Smooth muscle cell (in vitro differentiated cells): Measurements from ENCODE around the gene CFAP77. TPM values are rescaled to one million over a fixed set of nuclear protein-coding genes. Genes with fewer than 3 reads are reported as not detected.

Experiments
- DNase-seq: peaks from one replicate; lab custom pipeline; 2025; ENCODE audit not compliant: unreplicated experiment; lab: John Stamatoyannopoulos, UW
- H2AFZ ChIP-seq: fragments of 200-600 bp; sonication (generic); 2 replicates; pipeline ENCODE4 v1.6.0; 2016; ENCODE audit warnings: antibody characterized with exemption, low read depth, mild to moderate bottlenecking
- H3F3A ChIP-seq: fragments of 200-600 bp; sonication (generic); 2 replicates; pipeline ENCODE4 v1.6.0; 2017; ENCODE audit warnings: antibody characterized with exemption, low read depth
- H3K27ac ChIP-seq: fragments of 200-600 bp; sonication (generic); 2 replicates; pipeline ENCODE4 v1.5.1; 2016; ENCODE audit warnings: low read depth, mild to moderate bottlenecking
- H3K27me3 ChIP-seq: fragments of 200-600 bp; sonication (generic); 2 replicates; pipeline ENCODE4 v1.6.1; 2016; ENCODE audit warnings: low read depth, mild to moderate bottlenecking
- H3K36me3 ChIP-seq: fragments of 200-600 bp; sonication (generic); 2 replicates; pipeline ENCODE4 v1.5.1; 2016; ENCODE audit warnings: low read depth
- H3K4me1 ChIP-seq: fragments of 200-600 bp; sonication (generic); 2 replicates; pipeline ENCODE4 v1.5.1; 2016; ENCODE audit warnings: low read depth
- H3K4me2 ChIP-seq: fragments of 200-600 bp; sonication (generic); 2 replicates; pipeline ENCODE4 v1.6.0; 2016; ENCODE audit warnings: mild to moderate bottlenecking
- H3K4me3 ChIP-seq: fragments of 200-600 bp; sonication (generic); 2 replicates; pipeline ENCODE4 v1.5.1; 2016; ENCODE audit warnings: mild to moderate bottlenecking
- H3K79me2 ChIP-seq: fragments of 200-600 bp; sonication (generic); 2 replicates; pipeline ENCODE4 v1.6.0; 2016; ENCODE audit warnings: low read depth, mild to moderate bottlenecking
- H3K9ac ChIP-seq: fragments of 200-600 bp; sonication (generic); 2 replicates; pipeline ENCODE4 v1.6.0; 2016; ENCODE audit warnings: low read depth
- H3K9me3 ChIP-seq: fragments of 200-600 bp; sonication (generic); replicated peaks from 2 replicates; pipeline ENCODE4 v1.5.1; 2016; ENCODE audit warnings: low read depth
- H4K20me1 ChIP-seq: fragments of 200-600 bp; sonication (generic); 2 replicates; pipeline ENCODE4 v1.6.0; 2016; ENCODE audit warnings: low read depth
- WGBS: methylation state at CpG from one replicate; pipeline ENCODE4 v1.1.7; 2016; ENCODE audit warnings: low lambda C conversion rate; 5-methylcytosine and 5-hydroxymethylcytosine counted together
- polyA plus RNA-seq: library from polyadenylated mRNA; unstranded; fragments of >200 nt; fragmentation: Nextera tagmentation; extraction: Ambion mirVana; gene quantifications from 2 replicates; pipeline ENCODE4 v1.2.1, GENCODE V29; 2016
- total RNA-seq: library from RNA; depleted of rRNA; stranded (reverse); fragments of >200 nt; gene quantifications from 2 replicates; pipeline ENCODE4 v1.2.3, GENCODE V29; 2014
- TF ChIP-seq, protein P1 (sequence below): fragments of 200-600 bp; sonication (generic); IDR thresholded peaks from 2 replicates; pipeline ENCODE4 v1.5.1; 2017; ENCODE audit warnings: borderline replicate concordance, mild to moderate bottlenecking, antibody characterized with exemption; ENCODE audit not compliant: insufficient read depth, poor library complexity, severe bottlenecking

The CFAP77 gene
- total and polyA plus RNA-seq, 2 experiments from 2014 or later, result 0.31 TPM; not detected in 1

DNA sequence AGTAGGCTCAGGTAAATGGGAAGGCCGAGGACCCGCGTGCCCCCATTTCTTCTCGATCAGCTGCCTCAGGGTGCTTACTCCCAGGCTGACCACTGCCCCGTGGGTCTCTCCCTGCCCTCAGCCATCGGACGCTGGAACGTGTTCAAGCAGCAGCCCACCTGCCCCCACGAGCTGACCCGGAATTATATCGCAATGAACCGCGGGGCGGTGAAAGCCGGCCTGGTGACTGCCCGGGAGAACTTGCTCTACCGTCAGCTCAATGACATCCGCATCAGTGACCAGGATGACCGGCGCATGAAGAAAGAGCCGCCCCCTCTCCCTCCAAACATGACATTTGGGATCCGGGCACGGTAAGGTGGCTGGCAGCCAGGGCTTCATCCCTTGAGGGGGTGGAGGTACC lies 89.2 kb downstream of the CFAP77 start:
- Histone ChIP-seq H3F3A (no peaks in the 10 kb centered on the region), H4K20me1 (no peaks in the 10 kb centered on the region), H3K27me3 (peaks cover 14% of the 10 kb centered on the region), H3K9me3 (no peaks in the 10 kb centered on the region), H3K79me2 (no peaks in the 10 kb centered on the region), H2AFZ (no peak overlapping the region), H3K9ac (no peak overlapping the region), H3K27ac (no peak overlapping the region), H3K4me3 (no peak overlapping the region), H3K36me3 (no peaks in the 10 kb centered on the region), H3K4me2 (no peak overlapping the region), H3K4me1 (no peaks in the 10 kb centered on the region)
- DNase-seq, result no peak
- 93% methylated on average over 23 of the region's 23 CpGs for WGBS
- TF ChIP-seq, protein P1, sequence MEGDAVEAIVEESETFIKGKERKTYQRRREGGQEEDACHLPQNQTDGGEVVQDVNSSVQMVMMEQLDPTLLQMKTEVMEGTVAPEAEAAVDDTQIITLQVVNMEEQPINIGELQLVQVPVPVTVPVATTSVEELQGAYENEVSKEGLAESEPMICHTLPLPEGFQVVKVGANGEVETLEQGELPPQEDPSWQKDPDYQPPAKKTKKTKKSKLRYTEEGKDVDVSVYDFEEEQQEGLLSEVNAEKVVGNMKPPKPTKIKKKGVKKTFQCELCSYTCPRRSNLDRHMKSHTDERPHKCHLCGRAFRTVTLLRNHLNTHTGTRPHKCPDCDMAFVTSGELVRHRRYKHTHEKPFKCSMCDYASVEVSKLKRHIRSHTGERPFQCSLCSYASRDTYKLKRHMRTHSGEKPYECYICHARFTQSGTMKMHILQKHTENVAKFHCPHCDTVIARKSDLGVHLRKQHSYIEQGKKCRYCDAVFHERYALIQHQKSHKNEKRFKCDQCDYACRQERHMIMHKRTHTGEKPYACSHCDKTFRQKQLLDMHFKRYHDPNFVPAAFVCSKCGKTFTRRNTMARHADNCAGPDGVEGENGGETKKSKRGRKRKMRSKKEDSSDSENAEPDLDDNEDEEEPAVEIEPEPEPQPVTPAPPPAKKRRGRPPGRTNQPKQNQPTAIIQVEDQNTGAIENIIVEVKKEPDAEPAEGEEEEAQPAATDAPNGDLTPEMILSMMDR, result no peak

DNA sequence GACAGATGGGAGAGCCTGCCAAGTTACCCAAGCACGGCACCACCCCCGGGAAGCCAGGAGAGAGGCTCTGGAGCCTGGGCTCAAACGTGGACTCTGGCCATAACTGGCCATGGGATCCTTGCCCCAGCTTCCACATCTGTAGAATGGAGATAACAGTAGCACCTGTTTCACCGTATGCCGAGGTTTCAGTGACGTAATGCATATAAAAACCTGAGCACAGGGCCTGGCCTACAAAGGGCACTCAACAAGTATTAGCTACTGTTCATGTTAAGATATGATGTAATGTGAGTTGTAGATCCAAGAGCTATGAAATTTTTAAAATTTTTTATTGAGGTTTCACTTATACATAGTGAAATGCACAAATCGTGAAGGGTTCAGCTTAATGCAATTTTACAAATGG lies 90.2 kb downstream of the CFAP77 start:
- no peak overlapping the region for H3K4me3 ChIP-seq
- no peaks in the 10 kb centered on the region for H4K20me1 ChIP-seq
- H2AFZ ChIP-seq, result no peak overlapping the region
- 87% methylated on average over 7 of the region's 7 CpGs for WGBS
- H3K79me2 ChIP-seq, result no peaks in the 10 kb centered on the region
- DNase-seq, result no peak
- no peaks in the 10 kb centered on the region for H3F3A ChIP-seq
- H3K9ac ChIP-seq, result no peak overlapping the region
- peaks cover 24% of the 10 kb centered on the region for H3K27me3 ChIP-seq
- no peaks in the 10 kb centered on the region for H3K4me1 ChIP-seq
- no peaks in the 10 kb centered on the region for H3K36me3 ChIP-seq
- H3K4me2 ChIP-seq, result no peak overlapping the region
- H3K9me3 ChIP-seq, result no peaks in the 10 kb centered on the region
- TF ChIP-seq, protein P1, result no peak
- no peak overlapping the region for H3K27ac ChIP-seq

DNA sequence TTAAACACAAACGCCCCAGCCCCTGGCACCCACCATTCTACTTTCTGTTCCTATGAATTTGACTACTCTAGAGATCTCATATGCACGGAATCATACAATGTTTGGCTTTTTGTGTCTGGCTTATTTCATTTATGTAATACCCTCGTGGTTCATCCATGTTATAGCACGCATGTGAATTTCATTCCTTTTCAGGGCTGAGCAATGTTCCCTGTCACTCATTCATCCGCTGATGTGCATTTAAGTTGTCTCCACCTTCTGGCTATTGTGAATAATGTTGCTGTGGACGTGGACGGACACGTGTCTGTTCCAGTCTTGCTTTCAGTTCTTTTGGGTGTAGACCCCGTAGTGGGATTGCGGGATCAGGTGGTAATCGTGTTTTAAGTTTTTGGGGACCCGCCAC lies 92.5 kb downstream of the CFAP77 start:
- peaks cover 41% of the 10 kb centered on the region for H3K27me3 ChIP-seq
- no peak overlapping the region for H2AFZ ChIP-seq
- H3K9me3 ChIP-seq, result no peaks in the 10 kb centered on the region
- H3K4me2 ChIP-seq, result no peak overlapping the region
- no peak overlapping the region for H3K9ac ChIP-seq
- no peaks in the 10 kb centered on the region for H4K20me1 ChIP-seq
- no peaks in the 10 kb centered on the region for H3K4me1 ChIP-seq
- 96% methylated on average over 12 of the region's 12 CpGs for WGBS
- no peaks in the 10 kb centered on the region for H3K36me3 ChIP-seq
- H3K27ac ChIP-seq, result no peak overlapping the region
- TF ChIP-seq, protein P1, result no peak
- no peaks in the 10 kb centered on the region for H3K79me2 ChIP-seq
- no peak overlapping the region for H3K4me3 ChIP-seq
- no peak for DNase-seq
- no peaks in the 10 kb centered on the region for H3F3A ChIP-seq

DNA sequence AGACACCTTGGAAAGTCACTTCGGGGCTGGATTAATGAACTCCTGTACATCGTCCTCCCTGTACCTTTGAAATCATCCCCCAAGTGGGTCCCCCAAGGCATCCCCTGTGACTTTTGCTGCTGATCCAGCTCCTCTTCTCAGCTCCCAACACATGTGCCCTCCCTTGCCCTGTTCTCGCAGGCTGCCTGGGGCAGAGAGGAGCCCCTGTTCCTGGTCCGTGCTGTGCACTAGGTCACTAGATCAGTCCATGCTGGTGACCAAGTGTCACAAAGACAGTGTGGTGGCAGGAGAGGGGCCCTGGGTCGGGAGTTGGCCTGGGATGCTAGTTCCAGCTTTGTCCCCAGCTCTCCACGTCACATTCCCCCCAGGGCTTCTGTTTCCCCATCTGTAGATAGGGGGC lies 93.1 kb downstream of the CFAP77 start:
- no peak overlapping the region for H3K4me3 ChIP-seq
- H3F3A ChIP-seq, result no peaks in the 10 kb centered on the region
- TF ChIP-seq, protein P1, result no peak
- H3K36me3 ChIP-seq, result no peaks in the 10 kb centered on the region
- no peak overlapping the region for H2AFZ ChIP-seq
- H3K4me1 ChIP-seq, result no peaks in the 10 kb centered on the region
- H3K9ac ChIP-seq, result no peak overlapping the region
- no peaks in the 10 kb centered on the region for H4K20me1 ChIP-seq
- no peak overlapping the region for H3K4me2 ChIP-seq
- 85% methylated on average over 6 of the region's 6 CpGs for WGBS
- DNase-seq, result no peak
- peaks cover 41% of the 10 kb centered on the region for H3K27me3 ChIP-seq
- H3K27ac ChIP-seq, result no peak overlapping the region
- H3K9me3 ChIP-seq, result no peaks in the 10 kb centered on the region
- H3K79me2 ChIP-seq, result no peaks in the 10 kb centered on the region
